GM21529 (cell line): ENCODE data around the gene CTNNA3.

Source experiments
- ATAC-seq: cut with Tn5 transposase; IDR thresholded peaks from one replicate; pipeline ENCODE4 v1.9.1; 2021; ENCODE audit not compliant: unreplicated experiment

Gene CTNNA3

DNA sequence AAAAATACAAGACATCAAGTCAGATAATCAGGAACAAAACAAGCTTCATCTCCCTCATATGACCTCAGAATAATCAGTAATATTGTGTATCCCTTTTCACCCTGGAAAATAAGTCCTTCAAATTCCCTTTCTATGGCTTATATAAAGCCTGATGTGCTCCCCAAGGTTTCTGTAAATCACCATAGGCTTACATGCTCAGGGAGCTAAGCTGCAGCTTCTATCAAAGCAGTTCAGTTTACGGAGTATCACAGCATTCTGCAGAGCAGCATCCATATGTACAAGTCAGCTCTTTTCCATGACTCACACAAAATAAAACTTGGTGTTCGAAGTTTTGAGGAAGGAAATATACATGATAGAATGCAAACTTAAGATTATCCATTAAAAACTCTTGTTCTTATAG is 544.5 kb downstream of the CTNNA3 start:
- no peak for ATAC-seq

DNA sequence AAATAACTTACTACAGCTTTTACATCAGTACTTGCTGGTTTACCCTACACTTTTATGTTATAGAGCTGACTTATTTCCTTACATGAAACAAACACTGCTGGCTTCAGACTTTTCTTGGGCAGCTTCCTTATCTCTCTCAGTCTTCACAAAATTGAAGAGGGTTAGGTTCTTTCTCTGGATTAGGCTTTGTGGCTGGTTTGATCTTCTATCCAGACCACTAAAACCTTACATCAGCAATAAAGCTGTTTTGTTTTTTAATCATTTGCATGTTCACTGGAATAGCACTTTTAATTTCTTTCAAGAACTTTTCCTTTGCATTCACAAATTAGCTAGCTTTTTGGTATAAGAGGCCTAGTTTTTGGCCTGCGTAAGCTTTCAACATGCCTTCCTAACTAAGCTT is 551.5 kb downstream of the CTNNA3 start:
- no peak for ATAC-seq

DNA sequence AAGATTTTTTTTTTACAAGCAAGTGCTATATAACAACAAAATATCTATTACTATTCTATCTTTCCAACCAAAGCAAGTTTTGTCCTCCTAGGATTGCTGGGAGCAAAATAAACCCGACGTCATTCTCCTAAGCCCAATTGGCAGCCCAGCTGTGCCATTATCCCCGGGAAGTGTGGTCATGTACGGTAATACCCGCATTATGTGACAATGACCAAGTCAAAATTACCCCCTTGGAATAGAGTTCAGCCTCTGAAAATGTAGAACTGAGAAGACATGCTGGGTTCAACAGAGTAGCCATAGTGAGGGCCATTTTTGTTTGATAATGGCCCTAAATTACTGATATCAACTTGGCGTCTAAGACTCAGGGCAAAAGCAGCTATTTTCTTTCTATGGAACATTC is 554.7 kb downstream of the CTNNA3 start:
- no peak for ATAC-seq

DNA sequence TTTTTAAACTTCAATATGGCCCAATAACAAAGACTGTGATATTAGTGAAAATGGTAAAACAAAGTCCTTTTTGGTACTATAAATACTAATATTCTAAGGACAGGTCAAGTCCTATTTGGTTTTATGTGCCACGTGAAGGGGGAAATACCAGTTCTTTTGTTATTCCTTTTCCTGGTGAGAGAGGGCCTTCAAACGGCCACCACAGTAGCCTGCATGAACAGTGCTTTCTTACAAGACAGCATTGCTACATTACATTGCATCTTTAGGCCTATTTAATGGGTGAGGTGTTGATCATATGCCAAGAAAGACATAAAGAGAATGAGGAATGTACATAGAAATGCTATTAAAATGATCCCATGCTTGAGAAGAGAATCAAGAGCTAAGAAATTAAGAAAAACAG is 555.4 kb downstream of the CTNNA3 start:
- no peak for ATAC-seq

DNA sequence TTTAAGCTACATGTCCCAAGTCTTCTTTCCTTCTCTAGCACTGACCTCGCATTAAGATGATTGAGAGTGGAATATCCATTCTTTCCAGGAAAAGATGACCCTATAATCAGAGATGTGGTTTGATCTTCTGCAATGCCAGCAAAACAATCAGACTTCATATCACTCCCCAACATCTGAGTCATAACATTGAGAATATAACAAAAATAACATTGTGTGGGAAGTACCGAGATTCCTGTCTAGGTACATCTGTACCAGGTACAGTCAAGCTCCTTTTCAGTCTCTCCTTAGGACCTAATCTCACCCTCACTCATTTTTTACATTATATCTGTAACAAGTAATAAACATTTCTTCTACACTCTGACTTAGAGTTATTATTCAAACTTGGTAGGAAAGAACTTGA is 568.6 kb downstream of the CTNNA3 start:
- no peak for ATAC-seq

DNA sequence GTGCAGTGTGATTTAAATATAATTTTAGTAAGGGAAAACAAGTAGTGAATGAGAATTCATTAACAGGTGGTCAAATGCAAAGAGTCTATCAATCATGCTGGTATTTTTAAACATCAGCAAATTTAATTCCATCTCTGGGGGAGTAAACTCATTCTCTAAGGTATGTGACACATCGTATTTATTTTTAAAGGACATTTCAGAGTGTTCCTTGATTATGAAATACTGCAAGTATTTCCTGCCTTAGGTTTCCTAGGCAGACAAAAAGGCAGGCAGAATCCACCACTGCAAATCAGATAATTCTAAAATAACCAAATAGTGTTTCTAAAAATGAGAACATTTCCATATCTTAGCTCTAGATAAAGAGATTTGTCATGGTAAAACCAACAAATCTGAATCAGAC is 576.3 kb downstream of the CTNNA3 start:
- no peak for ATAC-seq

DNA sequence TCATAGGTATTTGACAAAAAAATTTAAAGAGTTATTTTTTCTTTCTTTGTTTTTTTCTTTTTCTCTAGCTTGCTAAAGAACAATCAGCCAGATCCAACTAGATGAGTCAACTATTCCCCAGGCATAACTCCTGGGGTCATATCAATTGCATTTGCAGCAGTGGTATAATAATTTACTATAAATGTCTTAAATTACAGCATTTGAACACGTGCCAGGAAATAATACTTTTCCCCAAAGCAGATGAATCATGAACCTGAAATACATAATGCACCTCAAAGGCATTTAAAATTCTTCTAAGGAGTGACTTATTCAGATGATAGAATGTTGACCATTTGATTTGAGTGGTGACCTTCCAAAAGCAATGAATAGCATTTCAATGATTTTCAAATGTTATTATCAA is 580.0 kb downstream of the CTNNA3 start:
- no peak for ATAC-seq

DNA sequence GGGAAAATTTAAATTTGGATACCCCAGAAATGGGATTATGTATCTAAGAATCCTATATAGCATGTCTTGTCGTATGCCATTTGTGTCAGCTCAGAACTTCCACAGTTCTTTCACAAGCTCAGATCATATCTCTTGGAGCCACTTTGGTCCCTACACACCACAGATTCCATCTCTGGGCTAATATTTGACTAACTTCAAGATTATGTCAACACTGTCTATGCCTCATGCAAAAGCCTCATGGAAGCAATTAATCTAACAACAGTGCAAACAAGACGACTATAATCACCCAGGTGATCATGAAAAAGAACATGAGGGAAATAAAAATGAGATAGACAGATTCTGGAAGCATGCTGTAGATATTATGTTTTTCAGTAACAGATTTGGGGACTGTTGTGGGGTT is 581.0 kb downstream of the CTNNA3 start:
- no peak for ATAC-seq

DNA sequence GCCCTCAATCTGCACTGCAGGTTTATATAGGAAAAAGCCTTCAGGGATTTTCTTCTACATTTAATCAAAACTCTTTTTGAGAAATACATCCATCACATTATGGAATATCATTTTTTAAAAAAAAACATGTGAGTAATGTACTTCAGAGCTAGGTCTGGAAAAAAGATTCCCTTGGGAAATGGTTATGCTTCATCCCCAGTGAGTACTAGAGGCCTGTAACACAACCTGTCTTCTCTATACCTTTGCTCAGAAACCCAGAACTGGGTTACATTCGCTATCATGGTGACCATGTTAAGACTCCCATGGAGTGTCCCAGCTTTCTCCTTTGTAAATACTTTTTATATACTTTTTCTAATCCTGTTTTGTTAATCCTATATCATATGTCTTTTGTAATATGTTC is 583.2 kb downstream of the CTNNA3 start:
- ATAC-seq: no peak

DNA sequence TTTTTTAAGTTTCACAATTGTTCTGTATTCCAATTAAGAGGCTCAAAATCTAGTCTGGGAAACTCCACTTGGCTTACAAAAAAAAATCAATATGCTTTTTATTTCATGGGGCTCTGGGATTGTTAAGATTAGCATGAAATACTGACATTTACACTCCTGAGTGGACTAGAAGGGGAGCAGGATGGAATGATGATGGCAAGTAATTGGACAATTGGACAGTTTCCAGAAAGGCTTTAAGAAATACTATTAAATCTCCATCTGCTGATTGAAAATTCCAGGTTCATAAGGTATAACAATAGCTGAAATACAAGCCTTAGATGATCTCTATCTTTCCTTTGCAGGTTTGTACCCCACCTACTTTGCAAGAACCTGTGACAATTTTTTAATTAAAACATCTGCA is 585.7 kb downstream of the CTNNA3 start:
- no peak for ATAC-seq

DNA sequence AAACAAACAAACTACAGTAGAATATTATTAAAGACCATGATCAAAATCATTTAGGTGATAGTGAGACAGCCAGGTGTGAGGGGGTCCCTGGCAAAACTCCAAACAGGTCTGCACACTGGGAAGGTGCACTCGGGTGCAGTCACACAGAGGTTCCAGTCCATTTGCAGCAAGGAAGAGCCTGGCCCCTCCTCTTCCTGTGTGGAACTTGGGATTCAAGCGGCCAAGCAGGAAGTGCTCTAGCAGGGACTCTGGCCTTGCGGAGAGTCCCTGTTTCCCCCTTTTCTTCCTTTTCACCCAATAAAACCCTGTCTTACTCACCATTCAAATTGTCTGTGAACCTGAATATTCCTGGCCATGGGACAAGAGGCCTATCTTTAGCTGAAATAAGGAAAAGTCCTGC is 588.3 kb downstream of the CTNNA3 start:
- ATAC-seq: no peak

DNA sequence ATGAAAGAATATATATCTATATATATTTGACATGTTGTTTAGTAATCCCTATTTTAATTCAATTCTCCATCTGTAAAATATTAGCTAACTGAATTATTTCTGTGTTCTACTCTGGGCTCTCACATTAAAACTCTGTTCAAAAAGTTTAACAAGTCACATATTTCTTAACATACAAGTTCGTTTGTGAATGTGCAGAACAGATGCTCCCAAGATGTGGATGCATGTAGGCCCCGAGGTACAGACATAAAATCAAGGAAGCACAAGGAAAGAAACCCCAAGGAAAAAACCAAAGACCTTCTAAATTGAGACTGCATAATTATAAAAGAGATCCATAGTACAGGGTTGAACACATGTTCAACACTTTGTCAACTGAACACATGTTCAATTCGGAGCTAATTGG is 595.0 kb downstream of the CTNNA3 start:
- ATAC-seq: no peak

DNA sequence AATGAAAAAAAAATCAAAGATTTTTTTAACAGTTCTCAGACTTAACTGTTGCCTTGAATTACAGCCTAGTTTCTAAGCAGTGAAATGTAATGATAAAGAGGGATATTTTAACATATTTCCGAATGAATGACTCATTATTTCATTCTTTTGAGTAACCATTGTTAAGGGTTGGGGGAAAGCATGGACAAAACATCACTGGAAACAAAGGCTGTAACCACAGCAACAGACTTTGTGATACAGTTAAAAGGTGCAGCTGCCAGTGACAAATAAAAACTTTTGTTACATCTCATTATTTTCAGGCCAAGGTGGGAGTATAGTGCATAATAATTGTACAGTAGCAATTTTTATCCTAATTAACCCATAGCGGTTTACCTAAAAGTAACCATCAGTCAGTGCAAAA is 597.5 kb downstream of the CTNNA3 start:
- ATAC-seq: no peak

DNA sequence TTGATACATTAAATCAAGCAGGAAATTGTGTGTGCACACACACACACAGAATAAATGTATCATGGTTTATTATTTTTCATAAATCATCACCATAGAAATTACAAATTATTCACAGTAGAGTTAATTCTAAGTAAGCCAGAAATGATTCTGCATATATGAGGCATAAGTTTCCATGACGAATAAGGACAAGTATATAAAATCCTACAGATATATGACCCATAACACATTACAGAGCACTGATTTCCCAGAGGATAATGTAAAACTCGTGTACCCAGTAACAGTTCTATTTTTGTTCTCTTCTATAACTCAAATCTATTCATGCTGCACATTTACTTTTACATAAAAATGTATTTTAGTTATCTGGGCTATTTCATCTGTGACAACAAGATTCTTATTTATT is 600.5 kb downstream of the CTNNA3 start:
- ATAC-seq: no peak

DNA sequence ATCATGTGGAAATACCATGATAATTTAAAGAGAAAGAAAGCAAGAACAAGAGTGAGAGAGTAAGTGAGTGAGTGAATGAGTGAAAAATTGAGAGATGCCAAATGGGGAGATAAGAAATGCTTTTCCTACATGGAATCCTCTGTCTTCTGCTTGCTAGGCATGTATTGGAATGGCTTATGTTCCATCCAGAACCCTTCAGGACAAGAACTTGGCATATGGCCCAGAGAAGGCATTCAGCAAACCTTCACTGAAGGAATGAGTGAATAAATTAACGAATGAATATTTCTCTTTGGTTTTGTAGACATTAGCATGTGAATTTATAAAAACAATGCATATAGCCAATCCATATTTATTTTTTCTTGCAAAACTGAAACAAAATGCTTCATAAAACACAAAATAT is 608.0 kb downstream of the CTNNA3 start:
- no peak for ATAC-seq

DNA sequence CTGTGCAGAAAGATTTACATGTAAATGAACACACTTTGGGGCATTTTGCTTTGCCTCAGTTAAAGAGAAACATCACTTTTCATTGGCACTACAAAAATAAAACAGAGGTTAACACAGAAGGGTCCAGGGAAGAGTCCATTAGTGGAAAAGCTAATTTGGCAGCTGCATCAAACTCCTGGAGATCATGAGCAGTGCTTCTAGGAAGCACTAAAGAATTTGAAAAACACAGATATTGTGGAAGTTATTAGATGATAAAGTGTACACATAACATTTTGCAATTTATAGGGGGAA is 608.9 kb downstream of the CTNNA3 start:
- no peak for ATAC-seq

DNA sequence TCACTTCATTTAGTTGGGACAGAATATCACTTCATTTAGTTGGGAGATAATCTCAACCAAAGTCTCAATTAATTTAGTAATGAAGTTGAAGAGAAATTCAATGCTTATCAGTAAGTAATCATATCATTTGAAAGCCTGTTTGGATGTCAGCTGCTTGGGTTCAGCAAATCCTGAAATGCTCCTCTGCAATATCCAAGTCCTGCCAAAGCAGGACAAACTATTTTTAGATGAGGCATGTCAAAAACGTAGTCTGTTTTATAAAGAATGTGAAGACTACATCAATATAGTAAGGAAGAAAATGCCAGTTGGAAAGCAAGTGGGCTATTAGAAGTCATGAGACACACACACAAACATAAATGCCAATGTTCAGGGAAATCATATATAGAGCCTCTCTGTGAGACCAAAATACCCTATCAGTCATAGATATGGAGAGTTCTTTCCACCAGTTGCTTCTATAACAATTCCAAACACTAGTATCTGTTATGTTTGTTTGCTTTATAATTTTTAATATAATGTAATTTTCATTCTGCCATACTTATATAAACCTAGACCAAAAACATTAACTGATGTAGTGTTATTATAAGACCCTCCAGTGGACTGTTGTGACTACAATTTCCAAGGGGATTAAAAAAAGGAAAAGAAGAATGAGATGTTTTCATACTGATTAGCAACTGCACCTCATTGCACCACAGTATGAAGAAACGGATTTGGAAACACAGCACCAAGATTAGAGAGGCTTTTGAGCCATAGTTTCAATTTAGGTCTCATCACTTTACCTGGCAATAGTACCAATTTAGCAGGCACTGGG is 609.5 kb downstream of the CTNNA3 start:
- no peak for ATAC-seq

DNA sequence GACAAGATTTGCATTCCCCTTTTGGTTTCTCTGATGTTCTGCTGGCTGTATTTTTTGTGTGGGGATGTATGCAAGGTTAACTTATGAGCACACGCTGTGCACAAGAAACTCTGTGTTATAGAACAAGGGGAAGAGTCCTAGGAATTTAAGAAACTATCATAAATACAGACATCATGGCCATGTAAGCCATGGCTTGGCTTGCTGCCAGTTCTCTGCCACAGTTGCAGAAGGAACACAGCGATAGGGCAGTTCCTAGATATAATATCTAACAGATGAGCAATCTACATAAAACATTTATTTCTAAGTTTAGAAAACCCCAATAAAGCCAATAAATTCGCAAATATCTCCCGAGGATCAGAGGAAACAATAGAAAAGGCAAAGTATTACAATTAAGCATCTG is 616.9 kb downstream of the CTNNA3 start:
- ATAC-seq: no peak

DNA sequence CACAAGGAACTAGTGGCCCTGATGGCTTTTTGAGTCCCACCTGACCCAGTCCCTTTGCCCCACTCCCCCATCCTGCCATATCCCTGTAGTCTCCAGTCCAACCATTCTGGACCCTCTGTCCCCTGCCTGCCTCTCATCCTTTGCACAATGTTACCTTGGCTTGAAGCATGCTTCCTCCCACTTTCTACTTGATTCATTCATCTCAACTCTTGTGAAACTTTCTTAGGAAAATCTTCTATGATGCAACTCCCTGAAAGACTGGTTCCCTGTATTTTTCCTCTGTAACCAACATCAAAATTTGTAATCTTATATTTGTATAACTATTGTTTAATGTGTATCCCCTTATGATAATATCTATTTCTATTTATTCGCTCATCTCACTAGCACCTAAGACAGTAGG is 618.6 kb downstream of the CTNNA3 start:
- ATAC-seq: no peak

DNA sequence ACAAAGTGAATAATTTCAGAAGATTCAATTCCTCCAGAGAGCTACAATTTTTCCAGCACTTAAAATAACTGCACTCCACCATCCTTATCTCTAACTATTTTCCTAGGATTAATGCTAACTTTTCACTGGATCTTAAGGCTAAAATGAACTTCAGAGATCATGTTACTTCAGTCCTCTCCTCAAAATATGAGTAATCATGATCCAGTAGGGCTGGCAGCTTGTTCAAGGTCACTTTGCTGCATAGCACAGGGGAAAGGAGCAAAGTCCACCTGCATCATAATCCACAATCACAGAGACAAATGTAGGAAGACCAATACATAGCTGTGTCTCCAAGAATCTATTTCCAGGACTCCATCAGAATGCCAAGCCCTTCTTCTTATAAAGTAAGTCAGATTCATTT is 619.9 kb downstream of the CTNNA3 start:
- ATAC-seq: no peak

DNA sequence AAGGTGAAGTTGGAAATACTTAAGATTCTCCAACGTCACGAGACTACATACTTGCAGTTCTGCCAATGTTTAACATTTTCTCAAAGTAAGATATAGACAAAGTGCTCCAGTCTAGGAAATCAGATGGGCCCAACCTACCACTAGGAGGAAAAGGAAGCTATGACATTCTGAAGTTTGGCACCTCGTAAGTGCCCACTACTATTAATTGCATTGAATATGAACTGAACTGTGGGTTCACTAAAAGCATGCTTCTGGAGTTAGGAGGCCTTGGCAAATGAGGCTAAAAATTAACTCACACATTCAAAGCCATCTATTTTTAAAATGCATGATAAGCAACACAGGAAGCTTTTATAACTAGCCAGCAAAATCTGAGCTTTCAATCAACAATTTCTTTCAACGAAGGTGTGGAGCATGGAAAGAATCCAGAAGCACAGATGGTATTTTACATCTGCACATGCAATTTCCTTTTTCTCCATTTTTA is 620.5 kb downstream of the CTNNA3 start:
- ATAC-seq: no peak

DNA sequence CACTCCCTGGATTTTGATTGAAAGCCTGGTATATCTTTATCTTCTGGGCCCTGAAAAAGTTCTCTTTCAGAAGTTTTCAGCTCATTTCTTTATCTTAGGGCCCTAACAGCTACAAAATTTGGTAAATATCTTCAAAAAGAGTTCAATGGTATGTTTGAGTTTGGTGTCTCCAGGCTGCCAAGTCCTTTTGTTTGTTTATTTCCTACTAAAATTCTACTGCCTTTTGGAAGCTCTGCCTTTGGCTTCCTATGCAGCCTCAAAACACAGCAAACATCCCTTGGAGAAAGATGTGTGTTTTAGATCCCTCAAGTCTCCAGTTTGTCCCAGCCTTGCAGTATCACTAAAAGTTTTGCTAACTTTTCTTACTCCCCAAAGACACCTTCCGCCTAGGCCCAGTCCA is 623.3 kb downstream of the CTNNA3 start:
- no peak for ATAC-seq

DNA sequence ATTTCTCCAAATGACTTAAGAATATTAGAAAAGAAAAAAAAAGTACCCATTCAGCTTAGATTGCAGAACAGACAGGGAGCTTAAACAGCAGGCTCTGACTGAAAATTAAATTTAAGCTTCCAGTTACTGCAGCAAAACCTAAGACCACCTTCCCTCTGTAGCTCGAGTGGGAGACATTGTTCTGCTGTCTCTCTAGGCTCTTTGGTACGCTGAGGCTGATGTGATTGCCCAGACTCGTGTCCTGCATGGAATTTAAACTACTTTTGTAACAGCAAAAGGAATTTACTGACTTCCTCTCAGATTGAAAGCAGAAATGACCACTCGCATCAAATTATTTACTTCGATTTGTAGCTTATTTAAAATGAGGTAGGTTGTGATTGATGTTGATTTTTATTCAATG is 645.6 kb downstream of the CTNNA3 start:
- ATAC-seq: no peak
